H9 (cell line): ENCODE results near the gene PSMA3. TPM values are rescaled to one million over a fixed set of nuclear protein-coding genes. Genes with fewer than 3 reads are reported as not detected.

Source experiments
- DNase-seq: peaks from one replicate; pipeline ENCODE4 v3.0.0-alpha.2; 2017
- H2AFZ ChIP-seq: one replicate; pipeline ENCODE4 v1.6.1; 2013; ENCODE audit warnings: mild to moderate bottlenecking, low read length, control low read depth, moderate library complexity
- H2AK5ac ChIP-seq: 2 replicates; pipeline ENCODE4 v1.6.1; 2013; ENCODE audit warnings: low read length, control low read depth, mixed read lengths; ENCODE audit not compliant: insufficient read length
- H2BK120ac ChIP-seq: one replicate; pipeline ENCODE4 v1.6.1; 2013; ENCODE audit warnings: low read depth, mild to moderate bottlenecking, low read length, control low read depth, inconsistent platforms; ENCODE audit not compliant: poor library complexity, severe bottlenecking
- H2BK12ac ChIP-seq: 2 replicates; pipeline ENCODE4 v1.6.1; 2013; ENCODE audit warnings: low read length, control low read depth, mixed read lengths, low read depth; ENCODE audit not compliant: insufficient read length
- H2BK15ac ChIP-seq: 2 replicates; pipeline ENCODE4 v1.6.1; 2013; ENCODE audit warnings: low read depth, low read length, control low read depth
- H2BK20ac ChIP-seq: one replicate; pipeline ENCODE4 v1.6.1; 2013; ENCODE audit warnings: low read depth, mild to moderate bottlenecking, low read length, control low read depth, inconsistent platforms; ENCODE audit not compliant: poor library complexity, severe bottlenecking
- H2BK5ac ChIP-seq: 2 replicates; pipeline ENCODE4 v1.6.1; 2013; ENCODE audit warnings: low read length, control low read depth, mixed read lengths; ENCODE audit not compliant: insufficient read length
- H3K14ac ChIP-seq: 2 replicates; pipeline ENCODE4 v1.6.1; 2013; ENCODE audit warnings: low read length, control low read depth; ENCODE audit not compliant: insufficient read depth
- H3K18ac ChIP-seq: 2 replicates; pipeline ENCODE4 v1.6.1; 2013; ENCODE audit warnings: low read depth, mild to moderate bottlenecking, mixed read lengths, low read length, control low read depth; ENCODE audit not compliant: insufficient read length
- H3K23ac ChIP-seq: 2 replicates; pipeline ENCODE4 v1.6.1; 2013; ENCODE audit warnings: low read length, control low read depth, mixed read lengths, low read depth; ENCODE audit not compliant: insufficient read length
- H3K23me2 ChIP-seq: 2 replicates; pipeline ENCODE4 v1.6.1; 2013; ENCODE audit warnings: low read depth, mild to moderate bottlenecking, mixed read lengths, low read length, control low read depth; ENCODE audit not compliant: insufficient read length, poor library complexity, severe bottlenecking
- H3K27ac ChIP-seq: 2 replicates; pipeline ENCODE4 v1.5.1; 2013; ENCODE audit warnings: low read length, control low read depth, mixed read lengths, low read depth; ENCODE audit not compliant: insufficient read length
- H3K27me3 ChIP-seq: 2 replicates; pipeline ENCODE4 v1.6.1; 2013; ENCODE audit warnings: low read length, control low read depth, inconsistent platforms; ENCODE audit not compliant: insufficient read depth
- H3K4ac ChIP-seq: 2 replicates; pipeline ENCODE4 v1.6.1; 2013; ENCODE audit warnings: low read depth, mild to moderate bottlenecking, control low read depth, inconsistent platforms, low read length, moderate library complexity
- H3K4me1 ChIP-seq: 2 replicates; pipeline ENCODE4 v1.6.1; 2013; ENCODE audit warnings: low read length, control low read depth, inconsistent platforms; ENCODE audit not compliant: insufficient read depth
- H3K4me2 ChIP-seq: 2 replicates; pipeline ENCODE4 v1.6.1; 2013; ENCODE audit warnings: low read length, control low read depth, mixed read lengths; ENCODE audit not compliant: insufficient read length, insufficient read depth
- H3K56ac ChIP-seq: 2 replicates; pipeline ENCODE4 v1.6.1; 2013; ENCODE audit warnings: low read depth, mild to moderate bottlenecking, mixed read lengths, low read length, control low read depth; ENCODE audit not compliant: insufficient read length
- H3K79me1 ChIP-seq: 2 replicates; pipeline ENCODE4 v1.6.1; 2013; ENCODE audit warnings: low read depth, mild to moderate bottlenecking, moderate library complexity, low read length, control low read depth, inconsistent platforms; ENCODE audit not compliant: insufficient read depth, poor library complexity, severe bottlenecking
- H3K79me2 ChIP-seq: 2 replicates; pipeline ENCODE4 v1.6.1; 2013; ENCODE audit warnings: low read length, control low read depth, inconsistent platforms; ENCODE audit not compliant: insufficient read depth
- H3K9ac ChIP-seq: 2 replicates; pipeline ENCODE4 v1.6.1; 2013; ENCODE audit warnings: low read length, control low read depth, mixed read lengths; ENCODE audit not compliant: insufficient read length; ENCODE audit errors: extremely low read depth
- H3K9me3 ChIP-seq: one replicate; pipeline ENCODE4 v1.6.1; 2013; ENCODE audit warnings: low read depth, low read length, inconsistent platforms; ENCODE audit not compliant: control insufficient read depth
- H3T11ph ChIP-seq: one replicate; pipeline ENCODE4 v1.6.1; 2013; ENCODE audit warnings: mild to moderate bottlenecking, low read length, control low read depth, inconsistent platforms
- H4K20me1 ChIP-seq: one replicate; pipeline ENCODE4 v1.6.1; 2013; ENCODE audit not compliant: control insufficient read depth, insufficient read length, insufficient read depth
- H4K5ac ChIP-seq: 2 replicates; pipeline ENCODE4 v1.6.1; 2013; ENCODE audit warnings: low read depth, mild to moderate bottlenecking, mixed read lengths, low read length, control low read depth; ENCODE audit not compliant: insufficient read length
- H4K8ac ChIP-seq: replicated peaks from 2 replicates; pipeline ENCODE4 v1.6.1; 2013; ENCODE audit warnings: low read length, control low read depth, mixed read lengths, low read depth; ENCODE audit not compliant: insufficient read length
- H4K91ac ChIP-seq: 2 replicates; pipeline ENCODE4 v1.6.1; 2013; ENCODE audit warnings: low read depth, mild to moderate bottlenecking, moderate library complexity, mixed read lengths, low read length, control low read depth; ENCODE audit not compliant: insufficient read length
- H3K27ac Mint-ChIP-seq, 3 experiments: 2 replicates in 2 of 3; 3 replicates in 1 of 3; pipeline ENCODE4 v1.8.0; 2020 to 2021; ENCODE audit warnings: mixed read lengths in 3 of 3, mild to moderate bottlenecking in 1 of 3, moderate library complexity in 1 of 3
- H3K27me3 Mint-ChIP-seq: 2 replicates; pipeline ENCODE4 v1.8.0; 2021; ENCODE audit warnings: low read depth, mild to moderate bottlenecking, moderate library complexity, mixed read lengths
- H3K36me3 Mint-ChIP-seq, 3 experiments: 2 replicates in 2 of 3; 3 replicates in 1 of 3; pipeline ENCODE4 v1.8.0; 2020 to 2021; ENCODE audit warnings: low read depth in 3 of 3, mixed read lengths in 3 of 3; ENCODE audit not compliant: insufficient read depth in 1 of 3
- H3K4me1 Mint-ChIP-seq, 2 experiments: 2 replicates each; pipeline ENCODE4 v1.8.0; 2020; ENCODE audit warnings: mixed read lengths in 2 of 2
- H3K4me3 Mint-ChIP-seq, 2 experiments: 2 replicates in 1 of 2; 3 replicates in 1 of 2; pipeline ENCODE4 v1.8.0; 2020 to 2021; ENCODE audit warnings: mild to moderate bottlenecking in 2 of 2, mixed read lengths in 2 of 2, moderate library complexity in 1 of 2
- H3K9me3 Mint-ChIP-seq, 2 experiments: 2 replicates in 1 of 2; 3 replicates in 1 of 2; pipeline ENCODE4 v1.8.0; 2020; ENCODE audit warnings: mild to moderate bottlenecking in 2 of 2, mixed read lengths in 2 of 2, moderate library complexity in 1 of 2
- CTCF ChIP-seq: fragments of 200-600 bp; sonication (generic); conservative IDR thresholded peaks from 3 replicates; pipeline ENCODE4 v1.8.0; 2021; ENCODE audit warnings: antibody characterized with exemption, mild to moderate bottlenecking
- WGBS: extraction: QIAGEN DNeasy Blood & Tissue Kit; methylation state at CpG from one replicate; pipeline ENCODE4 v1.1.7; 2013; ENCODE audit warnings: missing lambda C conversion rate, low lambda C conversion rate, mixed read lengths; ENCODE audit not compliant: insufficient read length; ENCODE audit errors: extremely low coverage; 5-methylcytosine and 5-hydroxymethylcytosine counted together
- total RNA-seq: library from RNA; stranded (reverse); gene quantifications from 2 replicates; pipeline ENCODE4 v1.2.1, GENCODE V29; 2021

The PSMA3 gene
- total RNA-seq, 1 experiment from 2014 or later, result 342 TPM

- Histone ChIP-seq H3T11ph (no peak overlapping the region), H4K20me1 (no peaks in the 10 kb centered on the region), H3K27ac (no peak overlapping the region), H3K4ac (no peak overlapping the region), H2BK120ac (no peak overlapping the region), H3K27me3 (no peaks in the 10 kb centered on the region), H4K91ac (no peak overlapping the region), H3K4me1 (no peaks in the 10 kb centered on the region), H3K23me2 (peaks cover 4% of the 10 kb centered on the region), H4K5ac (no peak overlapping the region), H3K23ac (no peak overlapping the region), H2AK5ac (no peak overlapping the region), H3K79me1 (no peaks in the 10 kb centered on the region), H2BK15ac (no peak overlapping the region), H3K56ac (no peak overlapping the region), H2BK20ac (no peak overlapping the region), H3K14ac (no peak overlapping the region), H3K4me2 (peak overlapping the region; percentile 90), H3K79me2 (peaks cover 2% of the 10 kb centered on the region; the same call in 1 of the 2 replicates), H2BK5ac (no peak overlapping the region), H2BK12ac (no peak overlapping the region), H3K9me3 (no peaks in the 10 kb centered on the region), H3K9ac (peak overlapping the region; percentile 92), H3K18ac (no peak overlapping the region), H4K8ac (no peak overlapping the region), H2AFZ (no peak overlapping the region)
- no peak for TF ChIP-seq CTCF
- WGBS, result no CpG with 5 or more reads among the region's 2 CpGs
- Mint-ChIP-seq H3K27me3 (no peaks in the 10 kb centered on the region), H3K27ac (peak overlapping the region in 2 of 3 experiments; percentile 66 to 94; a peak in 2 of 7 replicates), H3K9me3 (no peaks in the 10 kb centered on the region), H3K4me1 (peaks cover 18 to 24% of the 10 kb centered on the region in 2 experiments), H3K4me3 (peak overlapping the region; percentile 92 to 96), H3K36me3 (peaks cover 0 to 9% (median 5%) of the 10 kb centered on the region in 3 experiments; a peak in 3 of 7 replicates)
- no peak for DNase-seq
Observed at GRCh38 chr14:58200846-58201245, 43.8 kb upstream of the PSMA3 start.
